ENCODE measurements around the gene SNRPB.

DNA sequence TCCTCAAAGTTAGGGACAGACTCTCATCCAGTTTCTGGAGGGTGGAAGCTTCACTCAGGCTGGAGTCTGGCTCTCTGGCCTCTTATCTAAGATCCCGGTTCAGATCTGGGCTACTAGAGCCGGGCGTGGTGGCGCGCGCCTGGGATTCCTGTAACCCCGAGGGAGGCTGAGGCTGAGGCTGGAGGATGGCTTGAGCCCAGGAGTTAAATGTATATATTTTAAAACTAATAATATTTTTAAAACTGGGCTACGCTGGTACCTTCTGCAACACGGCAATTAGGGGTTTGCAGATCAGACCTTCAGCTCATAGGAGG lies 38.8 kb upstream of the SNRPB start:
- TF ChIP-seq, protein P1, sequence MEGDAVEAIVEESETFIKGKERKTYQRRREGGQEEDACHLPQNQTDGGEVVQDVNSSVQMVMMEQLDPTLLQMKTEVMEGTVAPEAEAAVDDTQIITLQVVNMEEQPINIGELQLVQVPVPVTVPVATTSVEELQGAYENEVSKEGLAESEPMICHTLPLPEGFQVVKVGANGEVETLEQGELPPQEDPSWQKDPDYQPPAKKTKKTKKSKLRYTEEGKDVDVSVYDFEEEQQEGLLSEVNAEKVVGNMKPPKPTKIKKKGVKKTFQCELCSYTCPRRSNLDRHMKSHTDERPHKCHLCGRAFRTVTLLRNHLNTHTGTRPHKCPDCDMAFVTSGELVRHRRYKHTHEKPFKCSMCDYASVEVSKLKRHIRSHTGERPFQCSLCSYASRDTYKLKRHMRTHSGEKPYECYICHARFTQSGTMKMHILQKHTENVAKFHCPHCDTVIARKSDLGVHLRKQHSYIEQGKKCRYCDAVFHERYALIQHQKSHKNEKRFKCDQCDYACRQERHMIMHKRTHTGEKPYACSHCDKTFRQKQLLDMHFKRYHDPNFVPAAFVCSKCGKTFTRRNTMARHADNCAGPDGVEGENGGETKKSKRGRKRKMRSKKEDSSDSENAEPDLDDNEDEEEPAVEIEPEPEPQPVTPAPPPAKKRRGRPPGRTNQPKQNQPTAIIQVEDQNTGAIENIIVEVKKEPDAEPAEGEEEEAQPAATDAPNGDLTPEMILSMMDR (IDR thresholded peaks at IDR 0.05): no peak
- no peak for TF ChIP-seq POLR2A (IDR thresholded peaks at IDR 0.05)
